Choroid plexus epithelial cell (primary cell): ENCODE measurements around the gene ACTR6.

Experiments
- DNase-seq: peaks from one replicate; pipeline ENCODE4 v3.0.0-alpha.2; 2010; ENCODE audit warnings: low read depth
- H3K4me3 ChIP-seq: 2 replicates; pipeline ENCODE4 v1.5.1; 2011; ENCODE audit warnings: low read depth, mild to moderate bottlenecking, control low read depth, low read length, moderate library complexity
- TF ChIP-seq, protein P1 (sequence below): conservative IDR thresholded peaks from 2 replicates; pipeline ENCODE4 v1.5.1; 2011; ENCODE audit warnings: low read depth, mild to moderate bottlenecking, control low read depth, inconsistent platforms, low read length, moderate library complexity

The ACTR6 gene

GRCh38 chr12:100158535-100158934 is 42.1 kb upstream of the ACTR6 start:
- TF ChIP-seq, protein P1, sequence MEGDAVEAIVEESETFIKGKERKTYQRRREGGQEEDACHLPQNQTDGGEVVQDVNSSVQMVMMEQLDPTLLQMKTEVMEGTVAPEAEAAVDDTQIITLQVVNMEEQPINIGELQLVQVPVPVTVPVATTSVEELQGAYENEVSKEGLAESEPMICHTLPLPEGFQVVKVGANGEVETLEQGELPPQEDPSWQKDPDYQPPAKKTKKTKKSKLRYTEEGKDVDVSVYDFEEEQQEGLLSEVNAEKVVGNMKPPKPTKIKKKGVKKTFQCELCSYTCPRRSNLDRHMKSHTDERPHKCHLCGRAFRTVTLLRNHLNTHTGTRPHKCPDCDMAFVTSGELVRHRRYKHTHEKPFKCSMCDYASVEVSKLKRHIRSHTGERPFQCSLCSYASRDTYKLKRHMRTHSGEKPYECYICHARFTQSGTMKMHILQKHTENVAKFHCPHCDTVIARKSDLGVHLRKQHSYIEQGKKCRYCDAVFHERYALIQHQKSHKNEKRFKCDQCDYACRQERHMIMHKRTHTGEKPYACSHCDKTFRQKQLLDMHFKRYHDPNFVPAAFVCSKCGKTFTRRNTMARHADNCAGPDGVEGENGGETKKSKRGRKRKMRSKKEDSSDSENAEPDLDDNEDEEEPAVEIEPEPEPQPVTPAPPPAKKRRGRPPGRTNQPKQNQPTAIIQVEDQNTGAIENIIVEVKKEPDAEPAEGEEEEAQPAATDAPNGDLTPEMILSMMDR: no peak
- DNase-seq: no peak
- no peak overlapping the region for H3K4me3 ChIP-seq

DNA sequence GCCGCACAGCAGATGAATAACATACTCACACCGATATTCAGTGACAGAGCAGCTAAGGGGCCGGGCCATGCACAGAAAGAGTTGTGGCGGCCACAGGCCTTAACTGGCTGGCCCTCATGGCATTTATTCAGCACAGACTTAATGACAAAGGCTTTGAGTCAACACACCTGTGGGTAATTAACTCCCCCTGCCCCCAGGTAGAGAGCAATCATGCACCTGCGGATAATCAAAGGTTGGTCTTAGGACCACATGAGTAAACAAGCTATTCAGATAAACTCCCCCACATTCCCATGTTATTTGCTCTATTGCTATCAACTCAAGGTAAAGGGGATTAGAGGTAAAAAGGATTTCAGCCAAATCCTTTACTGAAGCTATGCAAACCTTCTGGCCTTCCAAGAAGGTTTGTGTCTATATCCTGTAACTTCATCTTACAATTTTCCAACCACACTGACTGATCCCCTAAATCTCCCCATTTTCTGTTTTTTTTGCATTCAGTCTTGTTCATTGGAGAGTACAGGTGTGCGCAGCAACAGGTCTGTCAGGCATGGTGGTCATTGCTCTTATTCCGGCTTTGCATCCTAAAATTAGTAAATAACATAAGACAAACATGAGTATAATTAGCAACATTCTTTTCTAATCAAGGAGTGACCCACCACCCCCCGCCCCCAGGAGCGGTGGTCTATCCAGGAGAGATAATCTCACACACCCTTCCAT is 41.1 kb upstream of the ACTR6 start:
- no peak overlapping the region for H3K4me3 ChIP-seq
- no peak for DNase-seq
- TF ChIP-seq, protein P1: no peak

- DNase-seq: peak; percentile 35
- TF ChIP-seq, protein P1: peak; percentile 18
- peak overlapping the region; percentile 42 for H3K4me3 ChIP-seq
Measured at GRCh38 chr12:100163416-100164152, 37.0 kb upstream of the ACTR6 start.

DNA sequence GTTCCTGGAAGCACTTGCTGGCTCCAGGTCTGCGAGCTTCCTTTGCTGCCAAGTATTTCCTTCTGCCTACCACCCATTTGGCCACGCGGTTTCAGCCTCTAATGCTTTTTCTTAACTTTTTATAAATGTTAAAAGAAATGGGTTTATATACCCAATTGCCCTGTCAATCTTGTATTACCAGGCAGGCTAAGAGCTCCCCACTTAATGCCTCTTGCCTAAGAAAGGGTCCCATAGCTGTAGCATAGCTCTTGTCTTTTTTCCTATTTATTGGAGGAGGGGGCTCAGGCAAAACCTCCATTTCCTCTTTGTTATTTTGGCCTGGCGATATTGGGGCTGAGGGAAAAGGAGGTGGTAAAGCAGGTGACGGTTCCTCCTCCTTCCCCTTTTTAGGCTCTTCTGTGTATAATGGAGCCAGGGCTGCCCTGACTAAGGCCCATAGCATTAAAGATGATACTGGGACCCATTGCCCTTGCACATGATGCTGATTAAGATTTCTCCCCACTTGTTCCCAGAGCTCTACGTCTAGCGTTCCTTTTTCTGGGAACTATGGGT is 36.4 kb upstream of the ACTR6 start:
- TF ChIP-seq, protein P1: no peak
- H3K4me3 ChIP-seq: peak overlapping the region; percentile 42
- no peak for DNase-seq

DNA sequence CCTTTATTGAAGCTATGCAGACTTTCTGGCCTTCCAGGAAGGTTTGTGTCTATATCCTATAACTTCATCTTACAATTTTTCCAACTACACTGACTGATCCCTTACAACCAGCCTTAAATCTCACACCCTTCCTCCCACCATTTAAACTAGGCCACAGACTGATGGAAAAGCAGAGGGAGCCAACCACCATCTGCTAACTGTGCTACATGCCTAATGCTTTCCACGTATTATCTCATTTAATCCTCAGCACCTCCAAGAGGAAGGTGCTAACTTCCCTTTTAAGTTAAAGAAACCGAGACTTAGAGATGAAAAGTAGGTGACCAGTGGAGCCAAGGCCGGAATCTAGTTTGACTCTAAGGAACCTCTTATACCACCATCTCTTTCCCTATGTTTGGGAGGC is 35.3 kb upstream of the ACTR6 start:
- TF ChIP-seq, protein P1: no peak
- DNase-seq: no peak
- no peak overlapping the region for H3K4me3 ChIP-seq

- DNase-seq: no peak
Measured at GRCh38 chr12:100166232-100166631, 34.4 kb upstream of the ACTR6 start.

More at GRCh38 chr12:100166232-100166631, 34.4 kb upstream of the ACTR6 start:
- TF ChIP-seq, protein P1: no peak
- no peak overlapping the region for H3K4me3 ChIP-seq
